Gastrocnemius medialis (tissue), 4 donors: ENCODE measurements around the gene STPG4.

ENCODE experiments used
- CTCF ChIP-seq, 5 experiments: fragments of 450-650 bp in 3 of 5; fragments of 200-600 bp in 2 of 5; sonication (generic) in 2 of 5; IDR thresholded peaks in 4 of 5; conservative IDR thresholded peaks in 1 of 5; 1 replicate in 4 of 5; 2 replicates in 1 of 5; pipeline ENCODE4 v1.5.1; 2016 to 2019; ENCODE audit warnings: antibody characterized with exemption in 5 of 5, mild to moderate bottlenecking in 3 of 5, moderate library complexity in 3 of 5
- POLR2A ChIP-seq, 2 donors: fragments of 450-650 bp; IDR thresholded peaks; one replicate each; pipeline ENCODE4 v1.6.1; 2017; ENCODE audit warnings: antibody characterized with exemption in 2 of 2, mild to moderate bottlenecking in 2 of 2, moderate library complexity in 2 of 2

- TF ChIP-seq POLR2A (IDR thresholded peaks at IDR 0.05) = no peak
- TF ChIP-seq CTCF (IDR thresholded peaks at IDR 0.05 in 4 of 5, conservative IDR thresholded peaks at IDR 0.05 in 1 of 5) = no peak
These were observed 22.1 kb downstream of the STPG4 start for GRCh38 chr2:47133046-47133445.
